Nucleus accumbens (tissue), 56 donors: ENCODE results near the gene JPH4.

Source experiments
- DNase-seq, 56 donors: peaks; one replicate each; lab custom pipeline; 2025; lab: John Stamatoyannopoulos, UW

JPH4 gene

GRCh38 chr14:23566778-23567185 is 11.8 kb downstream of the JPH4 start:
- peak in 2 of 56 donors; percentile 36 to 61 for DNase-seq

- DNase-seq: no peak
Observed at GRCh38 chr14:23566112-23566777, 12.3 kb downstream of the JPH4 start.

GRCh38 chr14:23565626-23566025 is 13.0 kb downstream of the JPH4 start:
- no peak for DNase-seq

- no peak for DNase-seq
Observed at GRCh38 chr14:23564876-23565275, 13.7 kb downstream of the JPH4 start.

DNA sequence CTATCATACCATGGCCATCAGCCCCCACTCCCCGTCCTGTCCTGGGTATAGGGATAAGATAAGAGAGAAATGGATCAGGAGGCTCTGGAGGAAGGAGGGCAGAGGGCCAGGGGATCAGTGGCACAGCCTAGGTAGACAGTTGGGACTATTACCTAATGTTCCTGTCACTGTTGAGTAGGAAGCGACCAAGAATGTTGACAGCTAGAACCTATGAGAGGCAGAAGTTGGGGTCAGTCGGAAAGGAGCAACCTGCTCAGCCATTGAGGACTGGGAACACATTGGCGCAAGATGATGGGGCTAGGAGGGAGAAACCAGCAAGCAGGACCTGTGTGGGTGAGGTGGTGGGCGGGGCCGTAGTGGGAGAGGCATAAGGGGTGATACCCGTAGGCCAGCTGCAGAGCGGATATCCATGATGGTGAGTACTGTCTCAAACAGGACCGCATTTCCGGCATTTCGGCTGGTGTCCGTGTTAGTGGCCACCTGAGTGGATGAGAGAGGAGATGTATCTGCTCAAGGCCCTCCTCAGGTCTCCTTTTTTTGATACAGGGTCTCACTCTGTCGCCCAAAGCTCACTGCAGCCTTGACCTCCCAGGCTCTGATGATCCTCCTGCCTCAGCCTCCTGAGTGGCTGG is 14.3 kb downstream of the JPH4 start:
- no peak for DNase-seq

DNA sequence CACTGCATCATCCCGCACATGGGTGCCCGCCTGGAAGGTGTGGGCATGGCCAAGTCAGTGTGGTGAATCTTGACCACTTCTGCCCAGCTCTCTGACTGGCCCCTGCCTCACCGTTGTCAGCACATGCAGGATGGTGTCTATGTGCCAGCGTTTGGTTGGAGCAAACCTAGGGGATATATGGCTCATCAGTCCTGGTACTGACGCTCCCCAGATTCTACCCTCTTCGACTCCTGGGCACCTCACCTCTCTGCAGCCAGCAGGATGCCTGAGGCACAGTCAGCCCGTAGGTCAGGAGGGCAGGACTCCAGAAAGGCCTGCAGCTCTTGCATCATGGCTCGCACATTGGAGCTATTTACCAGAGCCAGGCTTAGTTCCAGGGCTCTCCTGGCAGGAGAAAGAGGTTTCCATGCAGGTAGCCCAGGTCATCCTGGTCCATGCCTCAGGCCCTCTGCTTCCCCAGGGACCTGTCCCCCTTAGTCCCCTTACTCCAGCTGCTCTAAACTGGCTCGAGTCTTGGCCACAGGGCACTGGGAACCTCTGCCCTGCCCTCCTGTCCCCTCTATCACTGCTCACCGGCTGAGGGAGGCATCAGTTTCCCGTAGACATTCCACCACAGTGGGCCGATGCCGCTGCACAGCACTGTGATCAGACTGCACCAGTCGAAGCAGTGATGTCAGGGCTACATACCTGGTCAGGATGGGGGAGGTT is 15.0 kb downstream of the JPH4 start:
- no peak for DNase-seq

DNA sequence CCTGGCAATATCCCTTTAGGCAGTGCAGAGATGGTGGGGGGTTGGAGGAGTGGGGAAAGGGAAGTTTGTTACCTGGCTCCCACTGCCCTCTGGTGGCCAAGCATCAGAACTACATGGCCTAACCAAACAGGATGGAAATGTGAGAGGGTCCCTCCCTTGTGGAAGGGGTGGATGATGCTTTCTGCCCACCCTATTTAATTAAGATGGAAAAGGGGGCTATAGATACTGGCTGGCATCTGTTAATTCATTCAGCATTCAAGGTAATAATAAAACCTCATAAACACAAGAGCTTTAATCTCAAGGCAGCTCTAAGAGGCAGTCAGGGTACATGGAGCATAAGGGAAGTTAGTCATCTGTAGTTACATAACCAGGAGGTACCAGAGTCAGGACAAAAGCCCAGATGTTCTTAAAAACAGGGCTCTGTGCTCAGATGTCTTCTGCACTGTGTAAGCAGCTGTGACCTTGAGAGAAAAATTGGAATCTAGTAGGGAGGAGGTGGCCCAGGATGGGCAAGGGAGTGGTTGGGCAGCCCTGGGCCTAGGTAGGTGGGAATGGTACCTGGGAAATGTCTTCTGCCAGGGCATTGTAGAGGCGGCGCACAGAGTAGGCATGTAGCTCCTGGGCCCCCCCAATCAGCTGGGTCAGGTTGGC is 15.6 kb downstream of the JPH4 start:
- peak in 26 of 56 donors; percentile 18 to 76 (median 40) for DNase-seq

GRCh38 chr14:23561873-23562821 is 16.4 kb downstream of the JPH4 start:
- no peak for DNase-seq

- DNase-seq: no peak
Observed at GRCh38 chr14:23561259-23561658, 17.3 kb downstream of the JPH4 start.

GRCh38 chr14:23559926-23560520 is 18.6 kb downstream of the JPH4 start:
- no peak for DNase-seq

DNA sequence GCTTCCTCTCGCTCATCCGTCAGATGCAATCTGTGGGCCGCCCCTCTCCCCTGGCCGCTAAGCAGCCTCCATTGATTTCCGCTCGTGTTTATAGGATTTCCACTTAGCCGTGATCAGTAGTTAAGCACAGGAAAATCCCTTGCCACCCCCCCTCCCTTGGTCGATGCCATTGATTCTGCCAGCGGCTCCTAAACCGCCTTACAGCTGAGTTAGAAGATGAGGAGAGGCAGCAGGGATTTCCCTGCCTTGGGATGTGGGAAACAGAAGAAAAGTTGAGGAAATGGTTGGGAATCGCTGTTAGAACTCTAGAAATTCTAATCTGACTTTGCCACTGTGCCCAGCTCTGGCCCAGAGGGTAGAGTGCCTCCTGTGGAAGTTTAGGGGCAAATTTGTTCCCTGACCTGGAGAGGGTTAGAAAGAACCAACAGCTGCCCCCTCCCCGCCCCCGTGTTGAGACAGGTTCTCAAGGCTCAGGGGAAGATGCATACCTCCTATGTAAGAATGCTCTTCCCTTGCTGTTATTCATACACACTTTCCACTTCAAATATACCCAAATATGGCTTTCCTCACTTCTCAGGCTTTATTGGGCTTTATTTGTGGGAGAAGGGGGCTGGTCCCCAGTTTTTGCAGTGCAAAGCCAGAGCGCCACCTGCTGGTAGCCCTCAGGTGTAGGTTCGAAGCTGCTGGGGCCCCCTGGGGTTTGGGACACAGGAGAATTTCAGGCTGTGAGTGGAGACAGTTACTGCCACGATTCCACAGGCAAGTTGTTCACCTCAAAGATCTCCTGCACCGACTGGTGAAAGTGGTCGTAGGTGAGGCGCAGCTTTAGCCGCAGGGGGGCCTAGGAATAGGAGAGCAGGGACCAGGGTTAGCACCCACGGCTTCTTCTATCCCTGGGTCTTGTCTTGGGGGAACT is 19.3 kb downstream of the JPH4 start:
- peak in 30 of 56 donors; percentile 19 to 72 (median 40) for DNase-seq

DNA sequence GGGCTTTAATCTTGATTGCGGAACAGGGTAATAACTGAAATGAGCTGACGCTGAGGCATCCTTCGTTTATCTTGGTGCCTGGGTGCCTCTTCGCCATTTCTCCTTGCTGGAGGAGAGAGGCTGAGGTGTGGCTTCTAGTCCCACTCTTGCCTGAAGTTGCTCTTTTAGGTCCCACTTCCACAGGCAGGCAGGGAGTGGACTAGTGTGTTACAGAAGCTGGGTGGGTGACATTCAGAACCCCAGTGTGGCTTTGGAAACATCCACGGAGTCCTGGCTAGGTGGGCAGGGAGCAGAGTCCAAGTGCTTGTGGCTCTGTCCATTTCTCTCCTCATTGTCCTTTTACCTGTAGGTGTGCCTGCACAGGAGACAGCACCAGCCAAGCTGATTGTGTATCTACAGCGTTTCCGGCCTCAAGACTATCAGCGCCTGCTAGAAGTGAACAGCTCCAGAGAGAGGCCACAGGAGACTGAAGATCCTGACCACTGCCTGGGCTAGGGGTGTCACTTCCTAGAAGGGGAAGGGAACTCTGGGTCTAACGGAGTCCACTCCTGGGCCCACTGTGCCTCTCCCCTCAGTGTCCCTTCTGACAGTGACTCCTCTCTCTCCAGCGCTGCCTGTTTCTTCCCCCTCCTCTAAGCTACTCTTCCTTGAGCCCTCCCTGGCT is 20.1 kb downstream of the JPH4 start:
- DNase-seq: no peak

GRCh38 chr14:23557946-23558345 is 20.6 kb downstream of the JPH4 start:
- DNase-seq: no peak

GRCh38 chr14:23557521-23557920 is 21.1 kb downstream of the JPH4 start:
- DNase-seq: no peak

DNA sequence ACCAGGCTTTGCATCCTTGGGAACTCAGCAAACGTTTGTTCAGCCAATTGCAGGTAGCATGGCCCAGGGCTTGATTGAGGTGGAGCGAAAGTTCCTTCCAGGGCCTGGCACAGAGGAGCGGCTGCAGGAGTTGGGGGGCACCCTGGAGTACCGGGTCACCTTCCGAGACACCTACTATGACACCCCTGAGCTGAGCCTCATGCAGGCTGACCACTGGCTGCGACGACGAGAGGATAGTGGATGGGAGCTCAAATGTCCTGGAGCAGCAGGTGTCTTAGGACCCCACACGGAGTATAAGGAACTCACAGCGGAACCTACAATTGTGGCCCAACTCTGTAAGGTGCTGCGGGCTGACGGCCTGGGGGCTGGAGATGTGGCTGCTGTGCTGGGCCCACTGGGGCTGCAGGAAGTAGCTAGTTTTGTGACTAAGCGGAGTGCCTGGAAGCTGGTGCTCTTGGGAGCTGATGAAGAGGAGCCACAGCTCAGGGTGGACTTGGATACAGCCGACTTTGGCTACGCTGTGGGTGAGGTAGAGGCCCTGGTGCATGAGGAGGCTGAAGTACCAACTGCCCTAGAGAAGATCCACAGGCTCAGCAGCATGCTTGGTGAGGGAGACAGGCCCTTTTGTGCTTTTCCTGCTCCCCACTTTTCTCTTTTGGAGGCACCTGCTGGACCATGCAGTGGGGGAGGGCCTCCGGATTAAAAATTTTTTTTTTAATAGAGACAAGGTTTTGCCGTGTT is 21.7 kb downstream of the JPH4 start:
- no peak for DNase-seq

GRCh38 chr14:23555882-23556699 is 22.5 kb downstream of the JPH4 start, which contains the start of gene THTPA:
Gene THTPA, plus strand, starts transcription at chr14:23556271. Its CDS starts 487 bp downstream, at chr14:23556758.
- peak; percentile 64 to 98 (median 92) for DNase-seq
